HL-60 (cell line): ENCODE measurements around the gene HIP1R.

Source experiments
- GABPA ChIP-seq: IDR thresholded peaks from 2 replicates; pipeline ENCODE4 v1.6.1; 2012; ENCODE audit warnings: low read depth
- POLR2AphosphoS5 ChIP-seq: IDR thresholded peaks from 2 replicates; pipeline ENCODE4 v1.6.1; 2012; ENCODE audit warnings: low read depth
- TF ChIP-seq, protein P1 (sequence below): IDR thresholded peaks from one replicate; pipeline ENCODE4 v1.5.1; 2011; ENCODE audit warnings: low read length, control low read depth, inconsistent platforms; ENCODE audit not compliant: insufficient read depth
- TF ChIP-seq, protein P2 (sequence below): IDR thresholded peaks from 2 replicates; pipeline ENCODE4 v1.6.1; 2012; ENCODE audit warnings: low read depth; ENCODE audit not compliant: insufficient replicate concordance

- TF ChIP-seq POLR2AphosphoS5 (no peak), GABPA (no peak)
- TF ChIP-seq, protein P1, sequence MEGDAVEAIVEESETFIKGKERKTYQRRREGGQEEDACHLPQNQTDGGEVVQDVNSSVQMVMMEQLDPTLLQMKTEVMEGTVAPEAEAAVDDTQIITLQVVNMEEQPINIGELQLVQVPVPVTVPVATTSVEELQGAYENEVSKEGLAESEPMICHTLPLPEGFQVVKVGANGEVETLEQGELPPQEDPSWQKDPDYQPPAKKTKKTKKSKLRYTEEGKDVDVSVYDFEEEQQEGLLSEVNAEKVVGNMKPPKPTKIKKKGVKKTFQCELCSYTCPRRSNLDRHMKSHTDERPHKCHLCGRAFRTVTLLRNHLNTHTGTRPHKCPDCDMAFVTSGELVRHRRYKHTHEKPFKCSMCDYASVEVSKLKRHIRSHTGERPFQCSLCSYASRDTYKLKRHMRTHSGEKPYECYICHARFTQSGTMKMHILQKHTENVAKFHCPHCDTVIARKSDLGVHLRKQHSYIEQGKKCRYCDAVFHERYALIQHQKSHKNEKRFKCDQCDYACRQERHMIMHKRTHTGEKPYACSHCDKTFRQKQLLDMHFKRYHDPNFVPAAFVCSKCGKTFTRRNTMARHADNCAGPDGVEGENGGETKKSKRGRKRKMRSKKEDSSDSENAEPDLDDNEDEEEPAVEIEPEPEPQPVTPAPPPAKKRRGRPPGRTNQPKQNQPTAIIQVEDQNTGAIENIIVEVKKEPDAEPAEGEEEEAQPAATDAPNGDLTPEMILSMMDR: no peak
- TF ChIP-seq, protein P2, sequence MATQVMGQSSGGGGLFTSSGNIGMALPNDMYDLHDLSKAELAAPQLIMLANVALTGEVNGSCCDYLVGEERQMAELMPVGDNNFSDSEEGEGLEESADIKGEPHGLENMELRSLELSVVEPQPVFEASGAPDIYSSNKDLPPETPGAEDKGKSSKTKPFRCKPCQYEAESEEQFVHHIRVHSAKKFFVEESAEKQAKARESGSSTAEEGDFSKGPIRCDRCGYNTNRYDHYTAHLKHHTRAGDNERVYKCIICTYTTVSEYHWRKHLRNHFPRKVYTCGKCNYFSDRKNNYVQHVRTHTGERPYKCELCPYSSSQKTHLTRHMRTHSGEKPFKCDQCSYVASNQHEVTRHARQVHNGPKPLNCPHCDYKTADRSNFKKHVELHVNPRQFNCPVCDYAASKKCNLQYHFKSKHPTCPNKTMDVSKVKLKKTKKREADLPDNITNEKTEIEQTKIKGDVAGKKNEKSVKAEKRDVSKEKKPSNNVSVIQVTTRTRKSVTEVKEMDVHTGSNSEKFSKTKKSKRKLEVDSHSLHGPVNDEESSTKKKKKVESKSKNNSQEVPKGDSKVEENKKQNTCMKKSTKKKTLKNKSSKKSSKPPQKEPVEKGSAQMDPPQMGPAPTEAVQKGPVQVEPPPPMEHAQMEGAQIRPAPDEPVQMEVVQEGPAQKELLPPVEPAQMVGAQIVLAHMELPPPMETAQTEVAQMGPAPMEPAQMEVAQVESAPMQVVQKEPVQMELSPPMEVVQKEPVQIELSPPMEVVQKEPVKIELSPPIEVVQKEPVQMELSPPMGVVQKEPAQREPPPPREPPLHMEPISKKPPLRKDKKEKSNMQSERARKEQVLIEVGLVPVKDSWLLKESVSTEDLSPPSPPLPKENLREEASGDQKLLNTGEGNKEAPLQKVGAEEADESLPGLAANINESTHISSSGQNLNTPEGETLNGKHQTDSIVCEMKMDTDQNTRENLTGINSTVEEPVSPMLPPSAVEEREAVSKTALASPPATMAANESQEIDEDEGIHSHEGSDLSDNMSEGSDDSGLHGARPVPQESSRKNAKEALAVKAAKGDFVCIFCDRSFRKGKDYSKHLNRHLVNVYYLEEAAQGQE: no peak
These were observed 47.8 kb downstream of the HIP1R start for GRCh38 chr12:122882908-122883558.
